ENCODE results near the gene METTL25B. TPM values are rescaled to one million over a fixed set of nuclear protein-coding genes. Genes with fewer than 3 reads are reported as not detected.
A peak's percentile ranks its signal among the peaks of the same experiment; 100 is the strongest.

The METTL25B gene
- total RNA-seq, 1 experiment from 2014 or later: 52.7 TPM

- Mint-ChIP-seq H3K27ac (ENCODE audit: unreplicated experiment) (peak overlapping the region; percentile 85), H3K4me1 (ENCODE audit: low read depth, unreplicated experiment) (peaks cover 71% of the 10 kb centered on the region), H3K9me3 (ENCODE audit: low read depth, unreplicated experiment) (no peaks in the 10 kb centered on the region), H3K4me3 (ENCODE audit: low read depth, unreplicated experiment) (peak overlapping the region; percentile 67), H3K27me3 (ENCODE audit: unreplicated experiment) (no peaks in the 10 kb centered on the region), H3K36me3 (ENCODE audit: insufficient read depth, unreplicated experiment) (peaks cover 96% of the 10 kb centered on the region)
- no TSS peak for BruUV-seq (replicated peaks)
- CTCF ChIA-PET: no interaction called here
- TF ChIP-seq CTCF (IDR thresholded peaks at IDR 0.05; ENCODE audit: unreplicated experiment): no peak
- DNase-seq: no peak
- intact Hi-C loops (cut with micrococcal nuclease; ENCODE audit: unreplicated experiment): no loop called here
Measured at GRCh38 chr1:156744786-156745419, 16.6 kb downstream of the METTL25B start.

GRCh38 chr1:156745881-156746280 lies 17.6 kb downstream of the METTL25B start:
- Mint-ChIP-seq H3K27me3 (ENCODE audit: unreplicated experiment) (no peaks in the 10 kb centered on the region), H3K27ac (ENCODE audit: unreplicated experiment) (peak overlapping the region; percentile 85), H3K9me3 (ENCODE audit: low read depth, unreplicated experiment) (no peaks in the 10 kb centered on the region), H3K4me1 (ENCODE audit: low read depth, unreplicated experiment) (peaks cover 71% of the 10 kb centered on the region), H3K36me3 (ENCODE audit: insufficient read depth, unreplicated experiment) (peaks cover 96% of the 10 kb centered on the region), H3K4me3 (ENCODE audit: low read depth, unreplicated experiment) (peak overlapping the region; percentile 67)
- CTCF ChIA-PET: interaction anchor here (0.6 kb wide), 2 partner anchors 9 to 39 kb away, joined by 3 to 6 read pairs; no protein-coding TSS in a partner anchor
- intact Hi-C loops (cut with micrococcal nuclease; ENCODE audit: unreplicated experiment): no loop called here
- TF ChIP-seq CTCF (IDR thresholded peaks at IDR 0.05; ENCODE audit: unreplicated experiment): no peak
- no TSS peak for BruUV-seq (replicated peaks)
- DNase-seq: no peak

GRCh38 chr1:156746406-156746727 lies 18.1 kb downstream of the METTL25B start:
- no TSS peak for BruUV-seq (replicated peaks)
- Mint-ChIP-seq H3K27me3 (ENCODE audit: unreplicated experiment) (no peaks in the 10 kb centered on the region), H3K9me3 (ENCODE audit: low read depth, unreplicated experiment) (no peaks in the 10 kb centered on the region), H3K4me1 (ENCODE audit: low read depth, unreplicated experiment) (peaks cover 67% of the 10 kb centered on the region), H3K27ac (ENCODE audit: unreplicated experiment) (peak overlapping the region; percentile 85), H3K36me3 (ENCODE audit: insufficient read depth, unreplicated experiment) (peaks cover 96% of the 10 kb centered on the region), H3K4me3 (ENCODE audit: low read depth, unreplicated experiment) (peak overlapping the region; percentile 67)
- TF ChIP-seq CTCF (IDR thresholded peaks at IDR 0.05; ENCODE audit: unreplicated experiment): no peak
- no peak for DNase-seq
- CTCF ChIA-PET: interaction anchor here (0.6 to 1.8 kb wide), 3 partner anchors 8 to 39 kb away, joined by 3 to 10 read pairs (median 6); no protein-coding TSS in a partner anchor
- intact Hi-C loops (cut with micrococcal nuclease; ENCODE audit: unreplicated experiment): no loop called here

GRCh38 chr1:156746728-156747631 lies 18.7 kb downstream of the METTL25B start:
- peak; percentile 98 for DNase-seq
- H3K4me3 Mint-ChIP-seq (ENCODE audit: low read depth, unreplicated experiment): peak overlapping the region; percentile 67
- peak overlapping the region; percentile 85 for H3K27ac Mint-ChIP-seq (ENCODE audit: unreplicated experiment)
- H3K36me3 Mint-ChIP-seq (ENCODE audit: insufficient read depth, unreplicated experiment): peaks cover 96% of the 10 kb centered on the region
- intact Hi-C loops (cut with micrococcal nuclease; ENCODE audit: unreplicated experiment): no loop called here
- CTCF ChIA-PET: interaction anchor here (0.6 to 1.8 kb wide), 5 partner anchors 8 to 41 kb away, joined by 3 to 10 read pairs (median 6); partner anchors contain the start of gene PRCC
- no TSS peak for BruUV-seq (replicated peaks)
- H3K9me3 Mint-ChIP-seq (ENCODE audit: low read depth, unreplicated experiment): no peaks in the 10 kb centered on the region
- H3K4me1 Mint-ChIP-seq (ENCODE audit: low read depth, unreplicated experiment): peaks cover 60% of the 10 kb centered on the region
- H3K27me3 Mint-ChIP-seq (ENCODE audit: unreplicated experiment): no peaks in the 10 kb centered on the region
- no peak for TF ChIP-seq CTCF (IDR thresholded peaks at IDR 0.05; ENCODE audit: unreplicated experiment)

Data from Calu3 (cell line).